BLaER1 (cell line): ENCODE measurements around the gene DMXL1.

ENCODE experiments used
- H3K27ac ChIP-seq: shearing (Covaris generic); formaldehyde crosslinking; 2 replicates; pipeline ENCODE4 v1.8.1; 2022
- H3K27me3 ChIP-seq: shearing (Covaris generic); formaldehyde crosslinking; 2 replicates; pipeline ENCODE4 v1.8.1; 2022
- H3K36me3 ChIP-seq: shearing (Covaris generic); formaldehyde crosslinking; 2 replicates; pipeline ENCODE4 v1.8.1; 2022
- H3K4me1 ChIP-seq: shearing (Covaris generic); formaldehyde crosslinking; 2 replicates; pipeline ENCODE4 v1.8.1; 2022
- H3K4me2 ChIP-seq: shearing (Covaris generic); formaldehyde crosslinking; 2 replicates; pipeline ENCODE4 v1.8.1; 2022
- H3K4me3 ChIP-seq: shearing (Covaris generic); formaldehyde crosslinking; 2 replicates; pipeline ENCODE4 v1.8.1; 2022
- H3K9ac ChIP-seq: shearing (Covaris generic); formaldehyde crosslinking; 2 replicates; pipeline ENCODE4 v1.8.1; 2022
- H3K9me3 ChIP-seq: shearing (Covaris generic); formaldehyde crosslinking; 2 replicates; pipeline ENCODE4 v1.8.1; 2022
- H4K20me1 ChIP-seq: shearing (Covaris generic); formaldehyde crosslinking; 2 replicates; pipeline ENCODE4 v1.8.1; 2022
- Cebpa-rat ChIP-seq: shearing (Covaris generic); IDR thresholded peaks from 2 replicates; pipeline ENCODE4 v1.8.1; 2022

Gene DMXL1

GRCh38 chr5:119285070-119285916 lies 214.4 kb downstream of the DMXL1 start:
- H3K4me2 ChIP-seq = peak overlapping the region; percentile 43
- H3K27ac ChIP-seq = peak overlapping the region; percentile 50; the same call in 1 of the 2 replicates
- peaks cover 22% of the 10 kb centered on the region for H3K36me3 ChIP-seq
- no peak overlapping the region for H3K9ac ChIP-seq
- no peaks in the 10 kb centered on the region for H3K9me3 ChIP-seq
- no peak overlapping the region for H3K4me3 ChIP-seq
- TF ChIP-seq Cebpa-rat = no peak
- H3K4me1 ChIP-seq = peaks cover 84% of the 10 kb centered on the region
- no peaks in the 10 kb centered on the region for H4K20me1 ChIP-seq
- H3K27me3 ChIP-seq = no peaks in the 10 kb centered on the region

GRCh38 chr5:119286511-119287488 lies 215.9 kb downstream of the DMXL1 start:
- Histone ChIP-seq H3K27ac (peak overlapping the region; percentile 70), H4K20me1 (no peaks in the 10 kb centered on the region), H3K4me1 (peaks cover 99% of the 10 kb centered on the region), H3K36me3 (peaks cover 20% of the 10 kb centered on the region), H3K9ac (no peak overlapping the region), H3K9me3 (no peaks in the 10 kb centered on the region; the same call in 1 of the 2 replicates), H3K4me3 (no peak overlapping the region), H3K4me2 (peak overlapping the region; percentile 64), H3K27me3 (no peaks in the 10 kb centered on the region)
- TF ChIP-seq Cebpa-rat = no peak

GRCh38 chr5:119287547-119288111 lies 216.7 kb downstream of the DMXL1 start:
- Histone ChIP-seq H3K4me3 (no peak overlapping the region), H3K4me1 (peaks cover 97% of the 10 kb centered on the region), H3K27me3 (no peaks in the 10 kb centered on the region), H3K4me2 (peak overlapping the region; percentile 64), H3K9ac (no peak overlapping the region; the same call in 1 of the 2 replicates), H3K9me3 (no peaks in the 10 kb centered on the region; the same call in 1 of the 2 replicates), H4K20me1 (no peaks in the 10 kb centered on the region), H3K27ac (peak overlapping the region; percentile 70), H3K36me3 (peaks cover 19% of the 10 kb centered on the region)
- TF ChIP-seq Cebpa-rat = no peak

GRCh38 chr5:119288379-119289033 lies 217.6 kb downstream of the DMXL1 start:
- H3K4me1 ChIP-seq = peaks cover 88% of the 10 kb centered on the region
- peaks cover 18% of the 10 kb centered on the region; the same call in 1 of the 2 replicates for H3K36me3 ChIP-seq
- TF ChIP-seq Cebpa-rat = no peak
- H3K27ac ChIP-seq = peak overlapping the region; percentile 78
- peaks cover 5% of the 10 kb centered on the region for H3K9me3 ChIP-seq
- no peaks in the 10 kb centered on the region for H4K20me1 ChIP-seq
- H3K4me3 ChIP-seq = no peak overlapping the region
- H3K4me2 ChIP-seq = peak overlapping the region; percentile 64
- no peaks in the 10 kb centered on the region for H3K27me3 ChIP-seq
- H3K9ac ChIP-seq = no peak overlapping the region

- 0 out of 2 replicates have a peak, but pooled peaks cover 17% of the 10 kb centered on the region for H3K36me3 ChIP-seq
- peak overlapping the region; percentile 13; the same call in 1 of the 2 replicates for H3K4me3 ChIP-seq
- peak overlapping the region; percentile 64 for H3K4me2 ChIP-seq
- no peaks in the 10 kb centered on the region for H3K27me3 ChIP-seq
- peak overlapping the region; percentile 78 for H3K27ac ChIP-seq
- H3K9me3 ChIP-seq = peaks cover 10% of the 10 kb centered on the region
- peaks cover 78% of the 10 kb centered on the region for H3K4me1 ChIP-seq
- TF ChIP-seq Cebpa-rat = no peak
- H4K20me1 ChIP-seq = no peaks in the 10 kb centered on the region
- peak overlapping the region; percentile 51 for H3K9ac ChIP-seq
Measured at GRCh38 chr5:119289438-119290044, 218.7 kb downstream of the DMXL1 start.

GRCh38 chr5:119290161-119290569 lies 219.3 kb downstream of the DMXL1 start:
- H3K4me1 ChIP-seq = peaks cover 71% of the 10 kb centered on the region
- peak overlapping the region; percentile 64 for H3K4me2 ChIP-seq
- peak overlapping the region; percentile 78 for H3K27ac ChIP-seq
- no peaks in the 10 kb centered on the region for H3K27me3 ChIP-seq
- H3K9ac ChIP-seq = no peak overlapping the region; the same call in 1 of the 2 replicates
- peaks cover 11% of the 10 kb centered on the region for H3K9me3 ChIP-seq
- TF ChIP-seq Cebpa-rat = no peak
- H4K20me1 ChIP-seq = no peaks in the 10 kb centered on the region
- H3K36me3 ChIP-seq = 0 out of 2 replicates have a peak, but pooled peaks cover 17% of the 10 kb centered on the region
- H3K4me3 ChIP-seq = no peak overlapping the region

GRCh38 chr5:119290607-119291006 lies 219.7 kb downstream of the DMXL1 start:
- peak overlapping the region; percentile 64 for H3K4me2 ChIP-seq

GRCh38 chr5:119291056-119291455 lies 220.2 kb downstream of the DMXL1 start:
- Histone ChIP-seq H3K27me3 (no peaks in the 10 kb centered on the region), H3K36me3 (0 out of 2 replicates have a peak, but pooled peaks cover 17% of the 10 kb centered on the region), H3K9me3 (peaks cover 11% of the 10 kb centered on the region), H3K4me2 (peak overlapping the region; percentile 64), H3K4me1 (peaks cover 62% of the 10 kb centered on the region), H3K27ac (peak overlapping the region; percentile 78), H3K4me3 (no peak overlapping the region), H3K9ac (no peak overlapping the region), H4K20me1 (no peaks in the 10 kb centered on the region)
- TF ChIP-seq Cebpa-rat = no peak

More at GRCh38 chr5:119290607-119291006, 219.7 kb downstream of the DMXL1 start:
- Histone ChIP-seq H3K9me3 (peaks cover 11% of the 10 kb centered on the region), H3K36me3 (0 out of 2 replicates have a peak, but pooled peaks cover 17% of the 10 kb centered on the region), H3K4me1 (peaks cover 67% of the 10 kb centered on the region), H3K27ac (peak overlapping the region; percentile 78), H4K20me1 (no peaks in the 10 kb centered on the region), H3K27me3 (no peaks in the 10 kb centered on the region), H3K9ac (no peak overlapping the region), H3K4me3 (no peak overlapping the region)
- TF ChIP-seq Cebpa-rat = no peak
